ENCODE results near the gene ZNF213.
"Not testable (repeated sequence)": the region's sequence is repeated elsewhere in the genome, so short reads cannot be mapped to it uniquely, and the experiment has no call there.

ZNF213 gene

GRCh38 chr16:3148256-3149192 is 13.7 kb downstream of the ZNF213 start:
- no peak for DNase-seq (ENCODE audit: low read depth)

GRCh38 chr16:3149193-3149530 is 14.3 kb downstream of the ZNF213 start:
- DNase-seq (ENCODE audit: low read depth) = no peak

GRCh38 chr16:3149630-3150345 is 15.0 kb downstream of the ZNF213 start:
- peak; percentile 51 for DNase-seq (ENCODE audit: low read depth)

GRCh38 chr16:3150346-3151218 is 15.8 kb downstream of the ZNF213 start:
- DNase-seq (ENCODE audit: low read depth) = peak; percentile 93

GRCh38 chr16:3152027-3152276 is 17.1 kb downstream of the ZNF213 start:
- no peak for DNase-seq (ENCODE audit: low read depth)

GRCh38 chr16:3152277-3152990 is 17.6 kb downstream of the ZNF213 start:
- peak; percentile 88 for DNase-seq (ENCODE audit: low read depth)

GRCh38 chr16:3152991-3153368 is 18.2 kb downstream of the ZNF213 start:
- DNase-seq (ENCODE audit: low read depth) = no peak

GRCh38 chr16:3155181-3155580 is 20.4 kb downstream of the ZNF213 start:
- no peak for DNase-seq (ENCODE audit: low read depth)

- DNase-seq (ENCODE audit: low read depth) = no peak
These were observed 21.1 kb downstream of the ZNF213 start for GRCh38 chr16:3155972-3156371.

- DNase-seq (ENCODE audit: low read depth) = peak; percentile 94
These were observed 22.6 kb downstream of the ZNF213 start for GRCh38 chr16:3157229-3158025.

- DNase-seq (ENCODE audit: low read depth) = no peak
These were observed 23.2 kb downstream of the ZNF213 start for GRCh38 chr16:3158026-3158509.

- DNase-seq (ENCODE audit: low read depth) = peak; percentile 84
These were observed 23.9 kb downstream of the ZNF213 start for GRCh38 chr16:3158510-3159314.

- DNase-seq (ENCODE audit: low read depth) = no peak
These were observed 26.6 kb downstream of the ZNF213 start for GRCh38 chr16:3161235-3162018.

GRCh38 chr16:3164121-3164991 is 29.5 kb downstream of the ZNF213 start:
- no peak for DNase-seq (ENCODE audit: low read depth)

GRCh38 chr16:3165111-3165822 is 30.4 kb downstream of the ZNF213 start:
- DNase-seq (ENCODE audit: low read depth) = no peak

GRCh38 chr16:3166505-3166886 is 31.7 kb downstream of the ZNF213 start:
- no peak for DNase-seq (ENCODE audit: low read depth)

- not testable (repeated sequence) for DNase-seq (ENCODE audit: low read depth)
These were observed 33.9 kb downstream of the ZNF213 start for GRCh38 chr16:3168729-3169128.
